ENCODE measurements around the gene SDF4. TPM values are rescaled to one million over a fixed set of nuclear protein-coding genes. Genes with fewer than 3 reads are reported as not detected.
A peak's percentile ranks its signal among the peaks of the same experiment; 100 is the strongest.

The SDF4 gene
- polyA plus RNA-seq, 3 donors from 2014 or later = 157 to 240 (median 194) TPM

DNA sequence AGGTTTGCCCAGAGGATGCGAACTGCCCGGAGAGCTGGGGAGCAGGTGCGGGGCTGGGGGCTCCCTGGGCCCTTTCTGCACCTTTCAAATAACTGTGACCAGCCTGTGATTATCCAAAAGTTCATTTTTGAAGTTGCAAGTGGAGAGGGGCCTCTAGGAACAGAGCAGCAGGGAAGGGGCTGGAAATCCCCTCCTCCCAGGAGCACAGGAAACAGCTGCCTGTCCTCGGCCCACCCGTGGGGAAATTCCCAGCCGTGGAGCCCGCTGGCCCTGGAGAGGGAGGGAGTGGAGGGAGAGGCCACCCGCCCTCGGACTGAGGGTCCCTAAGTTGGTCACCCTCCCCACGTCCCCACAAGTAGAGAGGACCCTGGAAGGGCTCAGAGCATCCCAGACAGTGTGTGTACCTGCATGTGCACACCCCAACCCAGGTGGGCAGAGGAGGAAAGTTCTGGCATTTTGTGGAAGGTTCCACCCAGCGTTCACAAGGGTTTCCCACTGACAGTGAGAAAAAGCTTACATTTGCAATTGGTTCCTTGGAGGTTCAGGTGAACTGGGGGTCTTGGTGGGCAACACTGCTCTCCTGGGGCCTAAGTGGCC lies 16.6 kb downstream of the SDF4 start:
- peaks cover 21 to 45% (median 24%) of the 10 kb centered on the region in 3 donors for H3K27me3 Mint-ChIP-seq (ENCODE audit: low read depth in 3 of 3)
- no peaks in the 10 kb centered on the region for H3K9me3 Mint-ChIP-seq
- peaks cover 0 to 10% (median 7%) of the 10 kb centered on the region in 3 donors for H3K36me3 Mint-ChIP-seq
- no peak for DNase-seq
- H3K4me1 Mint-ChIP-seq = peaks cover 30 to 57% of the 10 kb centered on the region in 2 donors
- peak overlapping the region; percentile 81 to 99 (median 91) for H3K27ac Mint-ChIP-seq
- peak overlapping the region in 4 of 5 donors; percentile 50 to 62 (median 56) for H3K4me3 Mint-ChIP-seq

- DNase-seq = peak; percentile 81 to 85 (median 81)
Measured at GRCh38 chr1:1213345-1214265, 18.2 kb downstream of the SDF4 start, which contains the start of gene TNFRSF4. TNFRSF4 (minus strand) TSS chr1:1214153; CDS start chr1:1214127, 26 bp downstream.

DNA sequence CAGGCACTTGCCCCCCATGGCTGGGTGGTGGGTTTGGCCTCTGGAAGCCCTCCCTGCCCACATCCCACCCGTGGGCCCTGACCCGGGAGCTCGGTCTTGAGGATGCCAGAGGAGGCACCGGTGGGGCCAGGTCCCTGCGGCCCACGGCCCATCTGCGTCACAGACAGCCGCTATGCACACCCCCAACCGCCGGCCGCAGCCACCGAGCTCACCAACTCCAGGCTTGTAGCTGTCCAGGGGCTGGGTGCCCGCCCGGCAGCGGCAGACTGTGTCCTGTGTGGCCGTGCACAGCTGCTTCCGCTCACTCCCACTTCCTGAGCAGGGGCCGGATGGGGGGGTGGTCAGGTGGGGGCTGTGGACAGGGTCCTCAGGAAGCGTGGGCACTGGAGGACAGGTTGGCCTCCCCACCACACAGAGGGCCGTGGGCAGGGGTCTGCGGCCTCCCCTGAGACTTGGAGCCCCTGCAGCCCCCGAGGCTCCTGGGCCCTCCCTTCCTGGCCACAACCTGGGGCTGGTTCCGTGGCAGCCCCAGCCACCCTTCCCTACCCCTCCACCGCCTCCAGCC lies 18.9 kb downstream of the SDF4 start:
- peaks cover 43 to 64% of the 10 kb centered on the region in 2 donors for H3K4me1 Mint-ChIP-seq

More at GRCh38 chr1:1213345-1214265, 18.2 kb downstream of the SDF4 start, which contains the start of gene TNFRSF4:
- Mint-ChIP-seq H3K4me3 (peak within 1 kb of the TSS; percentile 53 to 64 (median 62)), H3K9me3 (no peaks in the 10 kb centered on the region), H3K27ac (peak within 1 kb of the TSS; percentile 81 to 99 (median 91)), H3K27me3 (ENCODE audit: low read depth in 3 of 3) (peaks cover 21 to 50% (median 26%) of the 10 kb centered on the region in 3 donors), H3K4me1 (peaks cover 36 to 59% of the 10 kb centered on the region in 2 donors), H3K36me3 (peaks cover 0 to 10% (median 7%) of the 10 kb centered on the region in 3 donors)

GRCh38 chr1:1211541-1212441 lies 20.0 kb downstream of the SDF4 start:
- no peak for DNase-seq
- peaks cover 43 to 62% of the 10 kb centered on the region in 2 donors for H3K4me1 Mint-ChIP-seq
- peaks cover 22 to 47% (median 27%) of the 10 kb centered on the region in 3 donors for H3K27me3 Mint-ChIP-seq (ENCODE audit: low read depth in 3 of 3)
- H3K4me3 Mint-ChIP-seq = peak overlapping the region; percentile 21 to 66 (median 61)
- H3K36me3 Mint-ChIP-seq = peaks cover 0 to 4% (median 4%) of the 10 kb centered on the region in 3 donors
- H3K27ac Mint-ChIP-seq = peak overlapping the region in 5 of 6 donors; percentile 77 to 88 (median 86)
- no peaks in the 10 kb centered on the region for H3K9me3 Mint-ChIP-seq

More for the DNA sequence above, 18.9 kb downstream of the SDF4 start:
- H3K9me3 Mint-ChIP-seq = no peaks in the 10 kb centered on the region
- peak overlapping the region in 5 of 6 donors; percentile 59 to 88 (median 72) for H3K27ac Mint-ChIP-seq
- peaks cover 26 to 54% (median 27%) of the 10 kb centered on the region in 3 donors for H3K27me3 Mint-ChIP-seq (ENCODE audit: low read depth in 3 of 3)
- DNase-seq = peak; percentile 94 to 97 (median 95)
- H3K4me3 Mint-ChIP-seq = peak overlapping the region; percentile 38 to 63 (median 51)
- peaks cover 0 to 7% (median 5%) of the 10 kb centered on the region in 3 donors for H3K36me3 Mint-ChIP-seq

GRCh38 chr1:1210726-1211540 lies 20.9 kb downstream of the SDF4 start:
- peak overlapping the region; percentile 23 to 61 (median 48) for H3K4me3 Mint-ChIP-seq
- peak overlapping the region in 5 of 6 donors; percentile 64 to 95 (median 81) for H3K27ac Mint-ChIP-seq
- no peaks in the 10 kb centered on the region for H3K9me3 Mint-ChIP-seq
- H3K27me3 Mint-ChIP-seq (ENCODE audit: low read depth in 3 of 3) = peaks cover 17 to 42% (median 29%) of the 10 kb centered on the region in 3 donors
- peaks cover 37 to 57% of the 10 kb centered on the region in 2 donors for H3K4me1 Mint-ChIP-seq
- no peaks in the 10 kb centered on the region for H3K36me3 Mint-ChIP-seq
- DNase-seq = no peak

GRCh38 chr1:1208713-1209433 lies 22.9 kb downstream of the SDF4 start:
- H3K9me3 Mint-ChIP-seq = no peaks in the 10 kb centered on the region

DNA sequence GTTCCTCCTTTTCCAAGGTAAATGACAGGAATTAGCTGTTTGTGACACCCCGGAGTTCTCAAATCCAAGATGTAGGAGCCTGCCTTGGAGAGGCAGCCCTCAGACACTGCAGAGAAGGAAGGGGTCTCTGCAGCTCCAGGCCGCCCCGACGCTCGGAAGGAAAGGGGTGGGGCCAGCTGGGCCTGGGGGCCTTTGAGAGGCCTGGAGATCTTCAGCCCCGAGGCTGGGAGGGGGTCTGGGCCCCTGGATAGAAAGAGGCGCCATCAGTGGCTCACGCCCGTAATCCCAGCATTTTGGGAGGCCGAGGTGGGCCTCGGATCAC lies 24.3 kb downstream of the SDF4 start:
- H3K27ac Mint-ChIP-seq = peak overlapping the region; percentile 93 to 97 (median 95)
- no peaks in the 10 kb centered on the region for H3K9me3 Mint-ChIP-seq
- peaks cover 6 to 22% (median 17%) of the 10 kb centered on the region in 3 donors for H3K27me3 Mint-ChIP-seq (ENCODE audit: low read depth in 3 of 3)
- peak overlapping the region; percentile 13 to 90 (median 85) for H3K4me3 Mint-ChIP-seq
- H3K4me1 Mint-ChIP-seq = peaks cover 21 to 42% of the 10 kb centered on the region in 2 donors
- H3K36me3 Mint-ChIP-seq = no peaks in the 10 kb centered on the region
- no peak for DNase-seq

More at GRCh38 chr1:1208713-1209433, 22.9 kb downstream of the SDF4 start:
- peaks cover 21 to 43% of the 10 kb centered on the region in 2 donors for H3K4me1 Mint-ChIP-seq
- H3K27me3 Mint-ChIP-seq (ENCODE audit: low read depth in 3 of 3) = peaks cover 14 to 34% (median 27%) of the 10 kb centered on the region in 3 donors
- H3K36me3 Mint-ChIP-seq = no peaks in the 10 kb centered on the region
- H3K27ac Mint-ChIP-seq = peak overlapping the region; percentile 93 to 97 (median 95)
- peak overlapping the region; percentile 81 to 96 (median 87) for H3K4me3 Mint-ChIP-seq
- peak; percentile 70 to 82 (median 71) for DNase-seq

- H3K4me3 Mint-ChIP-seq = peak overlapping the region; percentile 65 to 84 (median 70)
- peaks cover 21 to 39% of the 10 kb centered on the region in 2 donors for H3K4me1 Mint-ChIP-seq
- H3K27ac Mint-ChIP-seq = peak overlapping the region in 5 of 6 donors; percentile 43 to 80 (median 76)
- H3K9me3 Mint-ChIP-seq = no peaks in the 10 kb centered on the region
- no peak for DNase-seq
- no peaks in the 10 kb centered on the region for H3K36me3 Mint-ChIP-seq
- H3K27me3 Mint-ChIP-seq (ENCODE audit: low read depth in 3 of 3) = peaks cover 3 to 19% (median 14%) of the 10 kb centered on the region in 3 donors
Measured at GRCh38 chr1:1206966-1207531, 24.8 kb downstream of the SDF4 start.

- H3K9me3 Mint-ChIP-seq = no peaks in the 10 kb centered on the region
- peaks cover 21 to 38% of the 10 kb centered on the region in 2 donors for H3K4me1 Mint-ChIP-seq
- peak within 1 kb of the TSS; percentile 43 to 80 (median 64) for H3K27ac Mint-ChIP-seq
- peaks cover 3 to 19% (median 14%) of the 10 kb centered on the region in 3 donors for H3K27me3 Mint-ChIP-seq (ENCODE audit: low read depth in 3 of 3)
- peak; percentile 45 to 55 (median 47) for DNase-seq
- H3K36me3 Mint-ChIP-seq = no peaks in the 10 kb centered on the region
- H3K4me3 Mint-ChIP-seq = peak within 1 kb of the TSS; percentile 65 to 84 (median 70)
Measured at GRCh38 chr1:1206376-1206965, 25.3 kb downstream of the SDF4 start, which contains the start of gene TNFRSF18. TNFRSF18 (minus strand) TSS chr1:1206592; CDS start chr1:1206571, 21 bp downstream.

- no peaks in the 10 kb centered on the region for H3K36me3 Mint-ChIP-seq
- H3K4me1 Mint-ChIP-seq = peaks cover 17 to 37% of the 10 kb centered on the region in 2 donors
- H3K27ac Mint-ChIP-seq = peak overlapping the region in 3 of 6 donors; percentile 40 to 80 (median 77)
- DNase-seq = no peak
- peaks cover 3 to 19% (median 14%) of the 10 kb centered on the region in 3 donors for H3K27me3 Mint-ChIP-seq (ENCODE audit: low read depth in 3 of 3)
- no peaks in the 10 kb centered on the region for H3K9me3 Mint-ChIP-seq
- H3K4me3 Mint-ChIP-seq = peak overlapping the region; percentile 65 to 84 (median 70)
Measured at GRCh38 chr1:1205769-1206375, 25.9 kb downstream of the SDF4 start.
